ENCODE data around the gene MARK4. TPM values are rescaled to one million over a fixed set of nuclear protein-coding genes. Genes with fewer than 3 reads are reported as not detected.

Gene MARK4
- total and polyA plus RNA-seq, 9 donors, result 14.2 to 53.3 (median 43.1) TPM

DNA sequence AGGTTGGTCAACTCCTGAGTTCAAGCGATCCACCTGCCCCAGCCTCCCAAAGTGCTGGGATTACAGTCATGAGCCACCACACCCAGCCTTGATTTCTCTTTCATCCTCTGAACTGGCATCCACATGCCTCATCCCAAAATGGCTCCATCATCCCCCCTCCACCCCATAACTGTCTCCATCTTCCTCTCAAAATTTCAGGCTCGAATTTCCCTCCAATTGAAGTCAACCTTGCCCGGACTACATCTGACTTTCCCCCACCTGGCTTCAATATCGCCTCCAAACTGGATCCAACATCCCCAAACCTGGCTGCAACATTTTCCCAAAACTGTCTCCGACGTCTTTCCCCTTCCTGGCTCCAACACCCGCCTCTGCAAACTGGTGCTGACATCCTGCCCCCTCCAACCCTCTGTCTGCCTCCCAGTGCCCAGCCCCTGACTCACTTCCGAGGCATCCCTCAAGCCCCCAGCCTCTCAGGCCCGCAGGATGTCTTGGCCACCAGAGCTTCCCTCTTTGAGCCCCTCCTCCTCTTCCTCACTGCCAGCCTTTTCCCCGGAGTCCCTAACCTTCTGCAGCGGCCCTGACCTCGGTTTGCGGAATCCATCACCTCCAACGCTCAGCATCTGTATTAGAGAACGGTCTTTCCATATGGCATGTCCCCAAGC is 6.8 kb upstream of the MARK4 start:
- Histone ChIP-seq H3K27ac (no peak overlapping the region), H3K27me3 (no peaks in the 10 kb centered on the region), H3K36me3 (no peaks in the 10 kb centered on the region), H3K4me1 (ENCODE audit: insufficient read depth) (peaks cover 3% of the 10 kb centered on the region), H3K9me3 (no peaks in the 10 kb centered on the region), H3K4me3 (no peak overlapping the region)
- DNase-seq, result no peak
- WGBS, 3 donors, result 36 to 54% (median 42%) methylated on average over 15 of the region's 15 CpGs
- intact Hi-C loops (cut with DNase I), result no loop called here
- TF ChIP-seq EP300 (IDR thresholded peaks at IDR 0.05), result no peak
- no peak for TF ChIP-seq POLR2A (IDR thresholded peaks at IDR 0.05)
- no peak for TF ChIP-seq CTCF (IDR thresholded peaks at IDR 0.05)

DNA sequence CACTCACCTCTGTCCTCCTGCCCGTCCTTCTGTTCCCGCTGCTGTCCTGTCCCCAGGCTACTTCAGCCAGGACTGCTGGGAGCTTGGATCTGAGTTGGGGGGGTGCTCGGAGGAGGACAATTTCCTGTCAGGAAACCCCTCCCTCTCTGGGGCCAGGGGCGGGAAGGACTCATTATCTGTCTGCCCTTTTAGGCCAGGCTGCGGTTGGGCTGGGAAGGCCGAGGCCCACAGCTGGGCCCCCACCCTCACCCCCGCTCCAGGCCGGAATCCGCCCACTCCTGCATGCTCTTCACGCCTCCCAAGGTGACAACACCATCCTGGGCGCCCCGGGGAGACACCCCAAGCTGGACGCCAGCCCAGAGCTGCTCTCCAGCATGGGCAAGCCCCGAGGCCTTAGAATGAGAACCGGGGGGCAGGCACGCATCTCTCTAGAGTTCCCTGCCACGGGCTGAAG is 5.7 kb upstream of the MARK4 start, which contains the start of gene EXOC3L2:
TSS of gene EXOC3L2 (minus strand) at position 74 of the 454 bp plus-strand sequence. CDS start 6,362 bp downstream, outside the sequence.
- WGBS, 3 donors, result 38 to 51% (median 44%) methylated on average over 17 of the region's 17 CpGs
- TF ChIP-seq POLR2A (IDR thresholded peaks at IDR 0.05) (no peak), EP300 (IDR thresholded peaks at IDR 0.05) (no peak), CTCF (IDR thresholded peaks at IDR 0.05) (no peak)
- Histone ChIP-seq H3K27ac (no peak within 1 kb of the TSS), H3K27me3 (no peaks in the 10 kb centered on the region), H3K36me3 (no peaks in the 10 kb centered on the region), H3K4me3 (no peak within 1 kb of the TSS), H3K4me1 (ENCODE audit: insufficient read depth) (peaks cover 3% of the 10 kb centered on the region), H3K9me3 (no peaks in the 10 kb centered on the region)
- DNase-seq, result no peak
- intact Hi-C loops (cut with DNase I), result no loop called here

- WGBS, 3 donors, result 58 to 68% (median 63%) methylated on average over 4 of the region's 4 CpGs
- DNase-seq, result no peak
- no peak for TF ChIP-seq POLR2A (IDR thresholded peaks at IDR 0.05)
- no peak for TF ChIP-seq EP300 (IDR thresholded peaks at IDR 0.05)
- TF ChIP-seq CTCF (IDR thresholded peaks at IDR 0.05), result no peak
- no peaks in the 10 kb centered on the region for H3K36me3 ChIP-seq
- no peaks in the 10 kb centered on the region for H3K27me3 ChIP-seq
- intact Hi-C loops (cut with DNase I), result no loop called here
- no peak overlapping the region for H3K4me3 ChIP-seq
- peaks cover 3% of the 10 kb centered on the region for H3K4me1 ChIP-seq (ENCODE audit: insufficient read depth)
- no peaks in the 10 kb centered on the region for H3K9me3 ChIP-seq
- H3K27ac ChIP-seq, result no peak overlapping the region
Observed at GRCh38 chr19:45245826-45246225, 5.2 kb upstream of the MARK4 start.

DNA sequence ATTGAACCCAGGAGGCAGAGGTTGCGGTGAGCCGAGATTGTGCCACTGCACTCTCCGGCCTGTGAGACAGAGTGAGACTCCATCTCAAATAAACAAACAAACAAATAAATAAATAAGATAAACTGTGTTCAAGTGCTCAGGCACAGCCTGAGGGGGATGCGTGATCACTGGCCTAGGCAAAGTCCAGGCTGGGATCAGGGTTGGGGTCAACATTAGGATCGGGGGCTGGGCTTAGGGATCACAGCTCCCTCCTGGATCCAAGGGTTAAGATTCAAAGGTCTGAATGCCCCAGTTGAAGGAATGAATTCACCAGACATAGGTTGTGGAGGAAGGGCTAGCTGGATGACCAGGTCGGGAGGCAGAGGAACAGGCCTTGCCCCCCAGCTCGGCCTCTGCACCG is 3.9 kb upstream of the MARK4 start:
- Histone ChIP-seq H3K36me3 (no peaks in the 10 kb centered on the region), H3K9me3 (no peaks in the 10 kb centered on the region), H3K27me3 (no peaks in the 10 kb centered on the region), H3K27ac (no peak overlapping the region), H3K4me1 (ENCODE audit: insufficient read depth) (peaks cover 3% of the 10 kb centered on the region), H3K4me3 (no peak overlapping the region)
- DNase-seq, result no peak
- intact Hi-C loops (cut with DNase I), result no loop called here
- TF ChIP-seq POLR2A (IDR thresholded peaks at IDR 0.05) (no peak), CTCF (IDR thresholded peaks at IDR 0.05) (no peak), EP300 (IDR thresholded peaks at IDR 0.05) (no peak)
- 96 to 97% (median 96%) methylated on average over 8 of the region's 8 CpGs for WGBS, 3 donors

Data from ovary (tissue), 9 donors.